ENCODE data around the gene KRT9. TPM values are rescaled to one million over a fixed set of nuclear protein-coding genes. Genes with fewer than 3 reads are reported as not detected.

The KRT9 gene
- total RNA-seq, 1 experiment from 2014 or later, result not detected

DNA sequence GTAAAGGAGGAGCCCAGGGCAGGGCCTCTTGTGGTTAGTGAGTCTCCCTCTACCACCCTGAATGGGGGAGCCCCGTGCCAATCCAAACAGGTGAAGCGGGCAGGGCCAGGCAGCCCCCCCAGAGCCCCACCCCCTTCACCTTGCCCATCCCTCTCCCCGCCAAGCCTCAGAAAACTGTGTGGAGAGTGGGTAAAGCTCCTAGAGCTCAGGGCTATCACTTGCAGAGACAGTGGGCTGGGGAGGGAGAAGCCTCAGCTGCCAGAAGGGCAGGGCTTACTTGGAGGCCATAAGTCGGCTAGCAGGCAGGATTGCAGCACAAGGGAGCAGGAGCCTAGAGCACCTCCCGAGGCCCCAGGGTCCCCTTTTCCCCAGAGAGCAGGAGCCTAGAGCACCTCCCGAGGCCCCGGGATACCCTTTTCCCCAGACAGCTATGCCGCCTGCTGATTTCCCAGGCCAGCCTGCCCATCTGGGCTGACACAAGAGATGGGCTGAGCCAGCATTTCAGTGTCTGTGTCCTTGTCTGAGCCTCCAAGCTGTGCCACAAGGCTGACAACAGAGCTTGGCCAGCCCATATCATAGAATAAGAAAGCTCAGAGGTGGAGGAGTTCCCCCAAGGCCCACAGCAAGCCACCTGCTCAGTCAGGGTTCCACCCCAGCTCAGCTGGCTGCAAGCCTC, 21.6 kb upstream of the KRT9 start:
- Histone ChIP-seq H3K79me2 (ENCODE audit: low read length) (no peaks in the 10 kb centered on the region), H3K36me3 (ENCODE audit: low read depth, low read length) (no peaks in the 10 kb centered on the region), H3K4me3 (ENCODE audit: low read length) (no peak overlapping the region), H2AFZ (ENCODE audit: low read length) (no peak overlapping the region), H3F3A (ENCODE audit: low read length, unreplicated experiment) (no peaks in the 10 kb centered on the region), H3K27ac (ENCODE audit: low read length) (no peak overlapping the region), H3K4me1 (ENCODE audit: insufficient read depth, low read length) (no peaks in the 10 kb centered on the region), H3K9ac (ENCODE audit: low read length) (no peak overlapping the region), H3K9me2 (replicated peaks; ENCODE audit: low read length) (no peaks in the 10 kb centered on the region), H4K20me1 (ENCODE audit: low read length) (no peaks in the 10 kb centered on the region), H3K9me3 (ENCODE audit: low read length) (no peaks in the 10 kb centered on the region), H3K27me3 (ENCODE audit: low read length) (no peaks in the 10 kb centered on the region), H3K4me2 (ENCODE audit: low read length) (no peak overlapping the region)
- POLR2A ChIA-PET (ENCODE audit: unreplicated experiment), result no interaction called here
- intact Hi-C loops (cut with micrococcal nuclease), result no loop called here
- no peak for ATAC-seq
- BruUV-seq (replicated peaks), result no TSS peak
- no peak for DNase-seq
- no peak for TF ChIP-seq EZH2phosphoT487 (IDR thresholded peaks at IDR 0.05; ENCODE audit: borderline replicate concordance, low read length)
- TF ChIP-seq, protein P1, sequence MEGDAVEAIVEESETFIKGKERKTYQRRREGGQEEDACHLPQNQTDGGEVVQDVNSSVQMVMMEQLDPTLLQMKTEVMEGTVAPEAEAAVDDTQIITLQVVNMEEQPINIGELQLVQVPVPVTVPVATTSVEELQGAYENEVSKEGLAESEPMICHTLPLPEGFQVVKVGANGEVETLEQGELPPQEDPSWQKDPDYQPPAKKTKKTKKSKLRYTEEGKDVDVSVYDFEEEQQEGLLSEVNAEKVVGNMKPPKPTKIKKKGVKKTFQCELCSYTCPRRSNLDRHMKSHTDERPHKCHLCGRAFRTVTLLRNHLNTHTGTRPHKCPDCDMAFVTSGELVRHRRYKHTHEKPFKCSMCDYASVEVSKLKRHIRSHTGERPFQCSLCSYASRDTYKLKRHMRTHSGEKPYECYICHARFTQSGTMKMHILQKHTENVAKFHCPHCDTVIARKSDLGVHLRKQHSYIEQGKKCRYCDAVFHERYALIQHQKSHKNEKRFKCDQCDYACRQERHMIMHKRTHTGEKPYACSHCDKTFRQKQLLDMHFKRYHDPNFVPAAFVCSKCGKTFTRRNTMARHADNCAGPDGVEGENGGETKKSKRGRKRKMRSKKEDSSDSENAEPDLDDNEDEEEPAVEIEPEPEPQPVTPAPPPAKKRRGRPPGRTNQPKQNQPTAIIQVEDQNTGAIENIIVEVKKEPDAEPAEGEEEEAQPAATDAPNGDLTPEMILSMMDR (conservative IDR thresholded peaks at IDR 0.05; ENCODE audit: low read depth, low read length), result no peak
- TF ChIP-seq EZH2 (IDR thresholded peaks at IDR 0.05; ENCODE audit: low read length, unreplicated experiment), result no peak
- CTCF ChIA-PET, result no interaction called here

GRCh38 chr17:41592601-41593305, 20.9 kb upstream of the KRT9 start:
- ATAC-seq (no peak), DNase-seq (no peak)
- Histone ChIP-seq H3K4me3 (ENCODE audit: low read length) (no peak overlapping the region), H3K27me3 (ENCODE audit: low read length) (no peaks in the 10 kb centered on the region), H3K4me1 (ENCODE audit: insufficient read depth, low read length) (no peaks in the 10 kb centered on the region), H3K36me3 (ENCODE audit: low read depth, low read length) (no peaks in the 10 kb centered on the region), H3K9me3 (ENCODE audit: low read length) (no peaks in the 10 kb centered on the region), H3K4me2 (ENCODE audit: low read length) (no peak overlapping the region), H3K9ac (ENCODE audit: low read length) (no peak overlapping the region), H2AFZ (ENCODE audit: low read length) (no peak overlapping the region), H3K79me2 (ENCODE audit: low read length) (no peaks in the 10 kb centered on the region), H3K9me2 (replicated peaks; ENCODE audit: low read length) (no peaks in the 10 kb centered on the region), H4K20me1 (ENCODE audit: low read length) (no peaks in the 10 kb centered on the region), H3F3A (ENCODE audit: low read length, unreplicated experiment) (no peaks in the 10 kb centered on the region), H3K27ac (ENCODE audit: low read length) (no peak overlapping the region)
- intact Hi-C loops (cut with micrococcal nuclease), result no loop called here
- TF ChIP-seq, protein P1 (conservative IDR thresholded peaks at IDR 0.05; ENCODE audit: low read depth, low read length), result no peak
- TF ChIP-seq EZH2 (IDR thresholded peaks at IDR 0.05; ENCODE audit: low read length, unreplicated experiment), result no peak
- TF ChIP-seq EZH2phosphoT487 (IDR thresholded peaks at IDR 0.05; ENCODE audit: borderline replicate concordance, low read length), result no peak
- no TSS peak for BruUV-seq (replicated peaks)
- CTCF ChIA-PET, result no interaction called here
- POLR2A ChIA-PET (ENCODE audit: unreplicated experiment), result no interaction called here

DNA sequence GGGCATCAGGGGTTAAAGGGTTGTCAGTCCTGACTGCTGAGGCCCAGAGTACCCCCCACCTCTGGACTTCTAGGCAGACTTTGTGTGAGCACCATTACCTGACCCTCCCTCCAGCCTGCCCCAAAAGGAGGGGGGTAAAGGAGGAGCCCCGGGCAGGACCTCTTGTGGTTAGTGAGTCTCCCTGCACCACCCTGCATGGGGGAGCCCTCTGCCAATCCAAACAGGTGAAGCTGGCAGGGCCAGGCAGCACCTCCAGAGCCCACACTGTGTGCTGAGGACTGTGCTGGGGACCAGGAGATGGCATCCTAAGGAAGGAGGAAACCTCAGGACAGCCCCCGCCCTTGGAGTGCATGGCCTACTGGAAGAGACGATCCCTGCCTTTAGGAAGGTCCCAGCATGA, 17.4 kb upstream of the KRT9 start:
- no peaks in the 10 kb centered on the region for H3K9me3 ChIP-seq (ENCODE audit: low read length)
- BruUV-seq (replicated peaks), result no TSS peak
- no peaks in the 10 kb centered on the region for H3K79me2 ChIP-seq (ENCODE audit: low read length)
- no peaks in the 10 kb centered on the region for H3K36me3 ChIP-seq (ENCODE audit: low read depth, low read length)
- no peaks in the 10 kb centered on the region for H3K27me3 ChIP-seq (ENCODE audit: low read length)
- H4K20me1 ChIP-seq (ENCODE audit: low read length), result no peaks in the 10 kb centered on the region
- H3K9me2 ChIP-seq (replicated peaks; ENCODE audit: low read length), result no peaks in the 10 kb centered on the region
- DNase-seq (no peak), ATAC-seq (no peak)
- no peaks in the 10 kb centered on the region for H3F3A ChIP-seq (ENCODE audit: low read length, unreplicated experiment)
- H3K27ac ChIP-seq (ENCODE audit: low read length), result no peak overlapping the region
- CTCF ChIA-PET, result no interaction called here
- POLR2A ChIA-PET (ENCODE audit: unreplicated experiment), result no interaction called here
- H3K9ac ChIP-seq (ENCODE audit: low read length), result no peak overlapping the region
- H3K4me1 ChIP-seq (ENCODE audit: insufficient read depth, low read length), result no peaks in the 10 kb centered on the region
- no peak overlapping the region for H3K4me3 ChIP-seq (ENCODE audit: low read length)
- no peak overlapping the region for H2AFZ ChIP-seq (ENCODE audit: low read length)
- intact Hi-C loops (cut with micrococcal nuclease), result no loop called here
- no peak for TF ChIP-seq EZH2 (IDR thresholded peaks at IDR 0.05; ENCODE audit: low read length, unreplicated experiment)
- TF ChIP-seq, protein P1 (conservative IDR thresholded peaks at IDR 0.05; ENCODE audit: low read depth, low read length), result no peak
- no peak for TF ChIP-seq EZH2phosphoT487 (IDR thresholded peaks at IDR 0.05; ENCODE audit: borderline replicate concordance, low read length)
- no peak overlapping the region for H3K4me2 ChIP-seq (ENCODE audit: low read length)
